ENCODE data around the gene ARL13A.

Gene ARL13A

DNA sequence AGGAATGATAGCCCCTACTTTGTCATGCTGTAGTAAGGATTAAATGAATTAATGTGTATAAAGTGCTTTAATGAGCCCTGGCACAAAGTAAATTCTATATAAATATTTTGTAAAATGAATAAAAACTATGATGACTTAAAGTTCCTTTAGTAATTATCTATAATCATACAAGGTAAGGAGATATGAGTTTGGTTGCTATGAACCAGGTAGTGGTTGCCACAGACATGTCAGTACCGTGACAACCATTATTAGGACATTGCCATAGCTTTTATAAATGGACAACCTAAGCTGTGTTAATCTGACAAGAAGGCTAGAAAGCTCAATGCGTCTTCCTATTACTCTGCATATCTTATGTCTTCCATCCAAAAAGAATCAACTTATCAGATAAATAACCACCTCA, at the start of gene ARL13A:
TSS of gene ARL13A (plus strand) at position 301 of the 400 bp plus-strand sequence. CDS start 3,982 bp downstream, outside the sequence.
- Histone ChIP-seq H2AFZ (ENCODE audit: low read depth) (no peak within 1 kb of the TSS), H3K79me2 (ENCODE audit: insufficient read depth, low read depth) (no peaks in the 10 kb centered on the region), H3K27me3 (ENCODE audit: insufficient read depth, low read depth) (no peaks in the 10 kb centered on the region), H4K20me1 (ENCODE audit: insufficient read depth) (no peaks in the 10 kb centered on the region), H3K27ac (no peak within 1 kb of the TSS), H3K9ac (no peak within 1 kb of the TSS), H3K4me2 (no peak within 1 kb of the TSS), H3K4me3 (IDR thresholded peaks at IDR 0.05; ENCODE audit: insufficient read depth, low read depth, low read length) (no peak within 1 kb of the TSS), H3K4me1 (ENCODE audit: low read depth, poor library complexity, severe bottlenecking) (no peaks in the 10 kb centered on the region), H3K36me3 (ENCODE audit: insufficient read depth) (no peaks in the 10 kb centered on the region)
- TF ChIP-seq, protein P1, sequence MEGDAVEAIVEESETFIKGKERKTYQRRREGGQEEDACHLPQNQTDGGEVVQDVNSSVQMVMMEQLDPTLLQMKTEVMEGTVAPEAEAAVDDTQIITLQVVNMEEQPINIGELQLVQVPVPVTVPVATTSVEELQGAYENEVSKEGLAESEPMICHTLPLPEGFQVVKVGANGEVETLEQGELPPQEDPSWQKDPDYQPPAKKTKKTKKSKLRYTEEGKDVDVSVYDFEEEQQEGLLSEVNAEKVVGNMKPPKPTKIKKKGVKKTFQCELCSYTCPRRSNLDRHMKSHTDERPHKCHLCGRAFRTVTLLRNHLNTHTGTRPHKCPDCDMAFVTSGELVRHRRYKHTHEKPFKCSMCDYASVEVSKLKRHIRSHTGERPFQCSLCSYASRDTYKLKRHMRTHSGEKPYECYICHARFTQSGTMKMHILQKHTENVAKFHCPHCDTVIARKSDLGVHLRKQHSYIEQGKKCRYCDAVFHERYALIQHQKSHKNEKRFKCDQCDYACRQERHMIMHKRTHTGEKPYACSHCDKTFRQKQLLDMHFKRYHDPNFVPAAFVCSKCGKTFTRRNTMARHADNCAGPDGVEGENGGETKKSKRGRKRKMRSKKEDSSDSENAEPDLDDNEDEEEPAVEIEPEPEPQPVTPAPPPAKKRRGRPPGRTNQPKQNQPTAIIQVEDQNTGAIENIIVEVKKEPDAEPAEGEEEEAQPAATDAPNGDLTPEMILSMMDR (conservative IDR thresholded peaks at IDR 0.05; ENCODE audit: low read depth, low read length), result no peak

- Histone ChIP-seq H2AFZ (ENCODE audit: low read depth) (no peak overlapping the region), H3K4me2 (no peak overlapping the region), H3K9ac (no peak overlapping the region), H3K27ac (no peak overlapping the region), H3K36me3 (ENCODE audit: insufficient read depth) (no peaks in the 10 kb centered on the region), H4K20me1 (ENCODE audit: insufficient read depth) (no peaks in the 10 kb centered on the region), H3K4me1 (ENCODE audit: low read depth, poor library complexity, severe bottlenecking) (no peaks in the 10 kb centered on the region), H3K4me3 (IDR thresholded peaks at IDR 0.05; ENCODE audit: insufficient read depth, low read depth, low read length) (no peak overlapping the region), H3K79me2 (ENCODE audit: insufficient read depth, low read depth) (no peaks in the 10 kb centered on the region), H3K27me3 (ENCODE audit: insufficient read depth, low read depth) (no peaks in the 10 kb centered on the region)
- TF ChIP-seq, protein P1 (conservative IDR thresholded peaks at IDR 0.05; ENCODE audit: low read depth, low read length), result no peak
Measured at GRCh38 chrX:100924375-100924774, 45.1 kb upstream of the ARL13A start.

GRCh38 chrX:100926453-100926852, 43.1 kb upstream of the ARL13A start:
- Histone ChIP-seq H3K27ac (no peak overlapping the region), H3K36me3 (ENCODE audit: insufficient read depth) (no peaks in the 10 kb centered on the region), H3K4me2 (no peak overlapping the region), H3K9ac (no peak overlapping the region), H3K27me3 (ENCODE audit: insufficient read depth, low read depth) (no peaks in the 10 kb centered on the region), H3K4me1 (ENCODE audit: low read depth, poor library complexity, severe bottlenecking) (peaks cover 6% of the 10 kb centered on the region), H2AFZ (ENCODE audit: low read depth) (no peak overlapping the region), H3K4me3 (IDR thresholded peaks at IDR 0.05; ENCODE audit: insufficient read depth, low read depth, low read length) (no peak overlapping the region), H3K79me2 (ENCODE audit: insufficient read depth, low read depth) (no peaks in the 10 kb centered on the region), H4K20me1 (ENCODE audit: insufficient read depth) (no peaks in the 10 kb centered on the region)
- TF ChIP-seq, protein P1 (conservative IDR thresholded peaks at IDR 0.05; ENCODE audit: low read depth, low read length), result no peak

- no peaks in the 10 kb centered on the region for H4K20me1 ChIP-seq (ENCODE audit: insufficient read depth)
- peak within 1 kb of the TSS; percentile 78 for H2AFZ ChIP-seq (ENCODE audit: low read depth)
- no peak within 1 kb of the TSS; the same call in 1 of the 2 replicates for H3K9ac ChIP-seq
- no peaks in the 10 kb centered on the region for H3K79me2 ChIP-seq (ENCODE audit: insufficient read depth, low read depth)
- TF ChIP-seq, protein P1 (conservative IDR thresholded peaks at IDR 0.05; ENCODE audit: low read depth, low read length), result no peak
- peak within 1 kb of the TSS; percentile 87 for H3K4me2 ChIP-seq
- H3K4me1 ChIP-seq (ENCODE audit: low read depth, poor library complexity, severe bottlenecking), result peaks cover 6% of the 10 kb centered on the region
- H3K27ac ChIP-seq, result no peak within 1 kb of the TSS
- no peaks in the 10 kb centered on the region for H3K27me3 ChIP-seq (ENCODE audit: insufficient read depth, low read depth)
- no peak within 1 kb of the TSS for H3K4me3 ChIP-seq (IDR thresholded peaks at IDR 0.05; ENCODE audit: insufficient read depth, low read depth, low read length)
- H3K36me3 ChIP-seq (ENCODE audit: insufficient read depth), result no peaks in the 10 kb centered on the region
Measured at GRCh38 chrX:100928660-100929613, 40.6 kb upstream of the ARL13A start, which contains the start of gene XKRX. TSS of gene XKRX (minus strand) at chrX:100928917. CDS start at chrX:100928304, 613 bp downstream.

Measured in KMS-11 (cell line).